HTR-8/SVneo (cell line): ENCODE results near the gene ZNF263.

Experiments
- DNase-seq: peaks from one replicate; pipeline ENCODE4 v3.0.0; 2011; ENCODE audit warnings: low spot score, mixed read lengths; ENCODE audit not compliant: insufficient read length
- FAIRE-seq: peaks from 2 replicates; lab custom pipeline; 2011; peaks lifted over from hg19 to GRCh38; lab: Jason Lieb, UNC

ZNF263 gene

GRCh38 chr16:3306078-3306477, 22.8 kb downstream of the ZNF263 start:
- DNase-seq = no peak
- FAIRE-seq = no peak

- DNase-seq (no peak), FAIRE-seq (no peak)
Observed at GRCh38 chr16:3311496-3311895, 28.2 kb downstream of the ZNF263 start.

GRCh38 chr16:3317315-3317999, 34.2 kb downstream of the ZNF263 start:
- DNase-seq = no peak

GRCh38 chr16:3321816-3322215, 38.5 kb downstream of the ZNF263 start:
- DNase-seq (no peak), FAIRE-seq (no peak)

More at GRCh38 chr16:3317315-3317999, 34.2 kb downstream of the ZNF263 start:
- FAIRE-seq = no peak

- no peak for FAIRE-seq
- DNase-seq = no peak
Observed at GRCh38 chr16:3327514-3327913, 44.2 kb downstream of the ZNF263 start.

GRCh38 chr16:3328104-3328503, 44.8 kb downstream of the ZNF263 start:
- no peak for DNase-seq

GRCh38 chr16:3328643-3329042, 45.4 kb downstream of the ZNF263 start:
- DNase-seq = no peak
- FAIRE-seq = no peak

More at GRCh38 chr16:3328104-3328503, 44.8 kb downstream of the ZNF263 start:
- FAIRE-seq = no peak
